H9 (cell line): ENCODE data around the gene CCDC102B. TPM values are rescaled to one million over a fixed set of nuclear protein-coding genes. Genes with fewer than 3 reads are reported as not detected.

Experiments
- DNase-seq: peaks from one replicate; pipeline ENCODE4 v3.0.0-alpha.2; 2017
- H2AFZ ChIP-seq: one replicate; pipeline ENCODE4 v1.6.1; 2013; ENCODE audit warnings: mild to moderate bottlenecking, low read length, control low read depth, moderate library complexity
- H2AK5ac ChIP-seq: 2 replicates; pipeline ENCODE4 v1.6.1; 2013; ENCODE audit warnings: low read length, control low read depth, mixed read lengths; ENCODE audit not compliant: insufficient read length
- H2BK120ac ChIP-seq: one replicate; pipeline ENCODE4 v1.6.1; 2013; ENCODE audit warnings: low read depth, mild to moderate bottlenecking, low read length, control low read depth, inconsistent platforms; ENCODE audit not compliant: poor library complexity, severe bottlenecking
- H2BK12ac ChIP-seq: 2 replicates; pipeline ENCODE4 v1.6.1; 2013; ENCODE audit warnings: low read length, control low read depth, mixed read lengths, low read depth; ENCODE audit not compliant: insufficient read length
- H2BK15ac ChIP-seq: 2 replicates; pipeline ENCODE4 v1.6.1; 2013; ENCODE audit warnings: low read depth, low read length, control low read depth
- H2BK20ac ChIP-seq: one replicate; pipeline ENCODE4 v1.6.1; 2013; ENCODE audit warnings: low read depth, mild to moderate bottlenecking, low read length, control low read depth, inconsistent platforms; ENCODE audit not compliant: poor library complexity, severe bottlenecking
- H2BK5ac ChIP-seq: 2 replicates; pipeline ENCODE4 v1.6.1; 2013; ENCODE audit warnings: low read length, control low read depth, mixed read lengths; ENCODE audit not compliant: insufficient read length
- H3K14ac ChIP-seq: 2 replicates; pipeline ENCODE4 v1.6.1; 2013; ENCODE audit warnings: low read length, control low read depth; ENCODE audit not compliant: insufficient read depth
- H3K18ac ChIP-seq: 2 replicates; pipeline ENCODE4 v1.6.1; 2013; ENCODE audit warnings: low read depth, mild to moderate bottlenecking, mixed read lengths, low read length, control low read depth; ENCODE audit not compliant: insufficient read length
- H3K23ac ChIP-seq: 2 replicates; pipeline ENCODE4 v1.6.1; 2013; ENCODE audit warnings: low read length, control low read depth, mixed read lengths, low read depth; ENCODE audit not compliant: insufficient read length
- H3K23me2 ChIP-seq: 2 replicates; pipeline ENCODE4 v1.6.1; 2013; ENCODE audit warnings: low read depth, mild to moderate bottlenecking, mixed read lengths, low read length, control low read depth; ENCODE audit not compliant: insufficient read length, poor library complexity, severe bottlenecking
- H3K27ac ChIP-seq: 2 replicates; pipeline ENCODE4 v1.5.1; 2013; ENCODE audit warnings: low read length, control low read depth, mixed read lengths, low read depth; ENCODE audit not compliant: insufficient read length
- H3K27me3 ChIP-seq: 2 replicates; pipeline ENCODE4 v1.6.1; 2013; ENCODE audit warnings: low read length, control low read depth, inconsistent platforms; ENCODE audit not compliant: insufficient read depth
- H3K4ac ChIP-seq: 2 replicates; pipeline ENCODE4 v1.6.1; 2013; ENCODE audit warnings: low read depth, mild to moderate bottlenecking, control low read depth, inconsistent platforms, low read length, moderate library complexity
- H3K4me1 ChIP-seq: 2 replicates; pipeline ENCODE4 v1.6.1; 2013; ENCODE audit warnings: low read length, control low read depth, inconsistent platforms; ENCODE audit not compliant: insufficient read depth
- H3K4me2 ChIP-seq: 2 replicates; pipeline ENCODE4 v1.6.1; 2013; ENCODE audit warnings: low read length, control low read depth, mixed read lengths; ENCODE audit not compliant: insufficient read length, insufficient read depth
- H3K56ac ChIP-seq: 2 replicates; pipeline ENCODE4 v1.6.1; 2013; ENCODE audit warnings: low read depth, mild to moderate bottlenecking, mixed read lengths, low read length, control low read depth; ENCODE audit not compliant: insufficient read length
- H3K79me1 ChIP-seq: 2 replicates; pipeline ENCODE4 v1.6.1; 2013; ENCODE audit warnings: low read depth, mild to moderate bottlenecking, moderate library complexity, low read length, control low read depth, inconsistent platforms; ENCODE audit not compliant: insufficient read depth, poor library complexity, severe bottlenecking
- H3K79me2 ChIP-seq: 2 replicates; pipeline ENCODE4 v1.6.1; 2013; ENCODE audit warnings: low read length, control low read depth, inconsistent platforms; ENCODE audit not compliant: insufficient read depth
- H3K9ac ChIP-seq: 2 replicates; pipeline ENCODE4 v1.6.1; 2013; ENCODE audit warnings: low read length, control low read depth, mixed read lengths; ENCODE audit not compliant: insufficient read length; ENCODE audit errors: extremely low read depth
- H3K9me3 ChIP-seq: one replicate; pipeline ENCODE4 v1.6.1; 2013; ENCODE audit warnings: low read depth, low read length, inconsistent platforms; ENCODE audit not compliant: control insufficient read depth
- H3T11ph ChIP-seq: one replicate; pipeline ENCODE4 v1.6.1; 2013; ENCODE audit warnings: mild to moderate bottlenecking, low read length, control low read depth, inconsistent platforms
- H4K20me1 ChIP-seq: one replicate; pipeline ENCODE4 v1.6.1; 2013; ENCODE audit not compliant: control insufficient read depth, insufficient read length, insufficient read depth
- H4K5ac ChIP-seq: 2 replicates; pipeline ENCODE4 v1.6.1; 2013; ENCODE audit warnings: low read depth, mild to moderate bottlenecking, mixed read lengths, low read length, control low read depth; ENCODE audit not compliant: insufficient read length
- H4K8ac ChIP-seq: replicated peaks from 2 replicates; pipeline ENCODE4 v1.6.1; 2013; ENCODE audit warnings: low read length, control low read depth, mixed read lengths, low read depth; ENCODE audit not compliant: insufficient read length
- H4K91ac ChIP-seq: 2 replicates; pipeline ENCODE4 v1.6.1; 2013; ENCODE audit warnings: low read depth, mild to moderate bottlenecking, moderate library complexity, mixed read lengths, low read length, control low read depth; ENCODE audit not compliant: insufficient read length
- H3K27ac Mint-ChIP-seq, 3 experiments: 2 replicates in 2 of 3; 3 replicates in 1 of 3; pipeline ENCODE4 v1.8.0; 2020 to 2021; ENCODE audit warnings: mixed read lengths in 3 of 3, mild to moderate bottlenecking in 1 of 3, moderate library complexity in 1 of 3
- H3K27me3 Mint-ChIP-seq: 2 replicates; pipeline ENCODE4 v1.8.0; 2021; ENCODE audit warnings: low read depth, mild to moderate bottlenecking, moderate library complexity, mixed read lengths
- H3K36me3 Mint-ChIP-seq, 3 experiments: 2 replicates in 2 of 3; 3 replicates in 1 of 3; pipeline ENCODE4 v1.8.0; 2020 to 2021; ENCODE audit warnings: low read depth in 3 of 3, mixed read lengths in 3 of 3; ENCODE audit not compliant: insufficient read depth in 1 of 3
- H3K4me1 Mint-ChIP-seq, 2 experiments: 2 replicates each; pipeline ENCODE4 v1.8.0; 2020; ENCODE audit warnings: mixed read lengths in 2 of 2
- H3K4me3 Mint-ChIP-seq, 2 experiments: 2 replicates in 1 of 2; 3 replicates in 1 of 2; pipeline ENCODE4 v1.8.0; 2020 to 2021; ENCODE audit warnings: mild to moderate bottlenecking in 2 of 2, mixed read lengths in 2 of 2, moderate library complexity in 1 of 2
- H3K9me3 Mint-ChIP-seq, 2 experiments: 2 replicates in 1 of 2; 3 replicates in 1 of 2; pipeline ENCODE4 v1.8.0; 2020; ENCODE audit warnings: mild to moderate bottlenecking in 2 of 2, mixed read lengths in 2 of 2, moderate library complexity in 1 of 2
- WGBS: extraction: QIAGEN DNeasy Blood & Tissue Kit; methylation state at CpG from one replicate; pipeline ENCODE4 v1.1.7; 2013; ENCODE audit warnings: missing lambda C conversion rate, low lambda C conversion rate, mixed read lengths; ENCODE audit not compliant: insufficient read length; ENCODE audit errors: extremely low coverage; 5-methylcytosine and 5-hydroxymethylcytosine counted together
- total RNA-seq: library from RNA; stranded (reverse); gene quantifications from 2 replicates; pipeline ENCODE4 v1.2.1, GENCODE V29; 2021
- TF ChIP-seq, protein P1 (sequence below): fragments of 200-600 bp; sonication (generic); conservative IDR thresholded peaks from 3 replicates; pipeline ENCODE4 v1.8.0; 2021; ENCODE audit warnings: antibody characterized with exemption, mild to moderate bottlenecking

Gene CCDC102B
- total RNA-seq, 1 experiment from 2014 or later = 1.2 TPM

DNA sequence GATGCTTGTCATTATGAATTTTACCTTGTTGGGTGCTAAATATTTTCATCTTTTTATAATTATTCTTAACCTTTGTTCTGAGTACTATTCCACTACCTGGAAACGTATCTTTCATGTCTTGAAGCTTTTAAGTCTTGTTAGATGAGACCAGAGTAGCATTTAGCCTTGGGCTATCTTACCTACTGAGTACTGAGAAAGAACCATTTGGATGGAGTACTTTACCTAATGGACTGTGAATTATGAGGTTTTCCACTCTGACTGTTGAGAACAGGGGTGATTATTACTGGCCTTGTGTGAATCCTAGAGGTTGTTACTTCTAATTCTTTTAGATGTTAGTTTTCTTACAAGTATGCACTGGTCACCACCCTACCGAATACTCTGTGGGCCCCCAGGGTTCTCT, 63.5 kb downstream of the CCDC102B start:
- H3K23ac ChIP-seq = no peak overlapping the region
- H3K4me1 ChIP-seq = no peaks in the 10 kb centered on the region
- no peaks in the 10 kb centered on the region for H3K23me2 ChIP-seq
- H4K5ac ChIP-seq = no peak overlapping the region
- no peak overlapping the region for H3K4ac ChIP-seq
- Mint-ChIP-seq H3K9me3 (no peaks in the 10 kb centered on the region), H3K27me3 (no peaks in the 10 kb centered on the region), H3K4me1 (peaks cover 5 to 6% of the 10 kb centered on the region in 2 experiments), H3K27ac (no peak overlapping the region), H3K36me3 (no peaks in the 10 kb centered on the region), H3K4me3 (no peak overlapping the region)
- no peak overlapping the region for H2BK20ac ChIP-seq
- H2AFZ ChIP-seq = no peak overlapping the region
- no peak overlapping the region for H3K4me2 ChIP-seq
- no peak overlapping the region for H3K14ac ChIP-seq
- WGBS = no CpG with 5 or more reads among the region's 2 CpGs
- H3T11ph ChIP-seq = no peak overlapping the region
- H2BK120ac ChIP-seq = no peak overlapping the region
- H3K56ac ChIP-seq = no peak overlapping the region
- no peaks in the 10 kb centered on the region for H3K27me3 ChIP-seq
- no peak overlapping the region for H3K9ac ChIP-seq
- no peak overlapping the region for H2BK15ac ChIP-seq
- no peak overlapping the region for H4K8ac ChIP-seq
- no peak overlapping the region for H4K91ac ChIP-seq
- no peak overlapping the region for H2BK12ac ChIP-seq
- H3K79me1 ChIP-seq = no peaks in the 10 kb centered on the region
- no peaks in the 10 kb centered on the region for H3K9me3 ChIP-seq
- H3K27ac ChIP-seq = no peak overlapping the region
- no peak for DNase-seq
- H3K18ac ChIP-seq = no peak overlapping the region
- TF ChIP-seq, protein P1, sequence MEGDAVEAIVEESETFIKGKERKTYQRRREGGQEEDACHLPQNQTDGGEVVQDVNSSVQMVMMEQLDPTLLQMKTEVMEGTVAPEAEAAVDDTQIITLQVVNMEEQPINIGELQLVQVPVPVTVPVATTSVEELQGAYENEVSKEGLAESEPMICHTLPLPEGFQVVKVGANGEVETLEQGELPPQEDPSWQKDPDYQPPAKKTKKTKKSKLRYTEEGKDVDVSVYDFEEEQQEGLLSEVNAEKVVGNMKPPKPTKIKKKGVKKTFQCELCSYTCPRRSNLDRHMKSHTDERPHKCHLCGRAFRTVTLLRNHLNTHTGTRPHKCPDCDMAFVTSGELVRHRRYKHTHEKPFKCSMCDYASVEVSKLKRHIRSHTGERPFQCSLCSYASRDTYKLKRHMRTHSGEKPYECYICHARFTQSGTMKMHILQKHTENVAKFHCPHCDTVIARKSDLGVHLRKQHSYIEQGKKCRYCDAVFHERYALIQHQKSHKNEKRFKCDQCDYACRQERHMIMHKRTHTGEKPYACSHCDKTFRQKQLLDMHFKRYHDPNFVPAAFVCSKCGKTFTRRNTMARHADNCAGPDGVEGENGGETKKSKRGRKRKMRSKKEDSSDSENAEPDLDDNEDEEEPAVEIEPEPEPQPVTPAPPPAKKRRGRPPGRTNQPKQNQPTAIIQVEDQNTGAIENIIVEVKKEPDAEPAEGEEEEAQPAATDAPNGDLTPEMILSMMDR = no peak
- H2AK5ac ChIP-seq = no peak overlapping the region
- no peak overlapping the region for H2BK5ac ChIP-seq
- no peaks in the 10 kb centered on the region for H4K20me1 ChIP-seq
- H3K79me2 ChIP-seq = no peaks in the 10 kb centered on the region
